HG03108 (cell line): ENCODE data around the gene ACACB.

Source experiments
- ATAC-seq: cut with Tn5 transposase; IDR thresholded peaks from one replicate; pipeline ENCODE4 v1.9.1; 2021; ENCODE audit warnings: moderate library complexity; ENCODE audit not compliant: unreplicated experiment

ACACB gene

DNA sequence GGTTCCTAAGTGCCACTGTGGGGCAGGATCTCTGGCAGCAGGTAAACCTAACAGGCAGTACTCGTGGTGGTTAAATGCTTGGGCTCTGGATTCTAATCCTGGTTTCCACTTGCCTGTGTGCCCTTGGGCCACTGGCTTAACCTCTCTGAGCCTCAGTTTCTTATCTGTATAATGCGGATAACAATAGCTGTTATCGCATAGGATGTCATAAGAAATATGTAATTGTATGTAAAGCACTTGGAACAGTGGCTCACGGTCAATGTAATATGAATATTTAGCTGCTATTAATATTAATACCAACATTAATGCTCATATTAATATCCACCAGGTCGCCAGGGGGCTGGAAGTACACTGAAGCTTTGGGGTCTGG lies 175.9 kb downstream of the ACACB start:
- ATAC-seq, result no peak

- no peak for ATAC-seq
Measured at GRCh38 chr12:109293106-109293505, 176.7 kb downstream of the ACACB start.

- no peak for ATAC-seq
Measured at GRCh38 chr12:109294286-109294796, 178.0 kb downstream of the ACACB start.

- ATAC-seq, result no peak
Measured at GRCh38 chr12:109295764-109296425, 179.5 kb downstream of the ACACB start.

DNA sequence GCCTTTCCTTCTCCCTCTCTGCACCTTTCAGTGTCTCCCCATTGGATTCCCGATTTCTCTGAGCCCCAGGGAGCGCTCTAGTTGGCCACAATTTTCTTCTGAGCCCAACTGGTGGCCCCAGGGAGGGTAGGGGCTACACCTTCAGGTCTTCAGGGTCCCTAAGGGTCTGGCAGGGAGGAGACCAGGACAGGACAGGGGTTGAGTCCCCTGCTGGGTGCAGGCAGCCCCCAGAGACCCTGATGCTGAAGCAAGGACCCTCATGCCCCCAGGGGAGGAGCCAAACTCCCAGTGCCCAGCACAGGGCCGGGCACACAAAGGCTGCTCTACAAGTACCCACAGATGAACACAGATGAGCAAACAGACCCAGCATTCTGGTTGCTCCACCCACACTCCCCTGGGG lies 180.0 kb downstream of the ACACB start:
- no peak for ATAC-seq

DNA sequence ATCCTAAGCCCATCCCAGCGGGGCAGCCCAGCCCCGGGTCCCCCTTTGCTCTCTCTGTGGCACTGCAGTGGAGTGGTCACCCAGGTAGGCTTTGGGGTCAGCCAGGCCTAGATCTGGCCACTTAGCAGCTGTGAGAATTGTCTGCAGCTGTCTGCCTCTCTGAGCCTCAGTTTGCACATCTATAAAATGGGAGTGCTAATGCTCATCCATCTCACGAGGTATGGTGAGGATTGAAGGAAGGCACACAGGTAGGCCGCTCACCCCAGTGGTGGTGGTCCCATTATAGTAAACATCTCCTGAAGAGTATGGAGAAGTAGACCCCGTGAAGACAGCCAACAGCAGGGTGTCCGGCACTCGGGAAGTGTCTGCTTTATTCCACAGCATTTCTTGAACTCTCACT lies 183.5 kb downstream of the ACACB start:
- no peak for ATAC-seq

- no peak for ATAC-seq
Measured at GRCh38 chr12:109301643-109302168, 185.3 kb downstream of the ACACB start.

GRCh38 chr12:109302358-109302757 lies 186.0 kb downstream of the ACACB start:
- ATAC-seq, result no peak

GRCh38 chr12:109302770-109303169 lies 186.4 kb downstream of the ACACB start:
- ATAC-seq, result no peak

DNA sequence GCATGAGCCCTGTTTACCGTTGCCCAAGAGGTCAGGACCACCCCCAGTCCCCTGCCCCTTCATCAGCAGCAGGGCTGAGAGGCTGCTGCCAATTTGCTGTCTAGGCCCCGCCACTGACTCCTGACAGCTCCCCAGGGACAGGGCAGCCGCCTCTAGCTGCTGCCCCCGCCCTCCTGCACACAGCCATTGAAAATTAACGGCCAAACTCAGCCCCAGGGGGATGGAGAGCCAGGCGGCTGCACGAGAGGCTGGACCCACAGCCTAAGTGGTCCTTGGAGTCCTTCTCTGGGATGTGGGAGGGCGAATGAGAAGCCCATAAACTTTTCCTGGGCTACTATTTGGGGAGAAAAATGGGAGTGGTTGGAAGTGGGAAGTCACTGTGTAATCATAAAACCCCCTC lies 188.1 kb downstream of the ACACB start:
- no peak for ATAC-seq

DNA sequence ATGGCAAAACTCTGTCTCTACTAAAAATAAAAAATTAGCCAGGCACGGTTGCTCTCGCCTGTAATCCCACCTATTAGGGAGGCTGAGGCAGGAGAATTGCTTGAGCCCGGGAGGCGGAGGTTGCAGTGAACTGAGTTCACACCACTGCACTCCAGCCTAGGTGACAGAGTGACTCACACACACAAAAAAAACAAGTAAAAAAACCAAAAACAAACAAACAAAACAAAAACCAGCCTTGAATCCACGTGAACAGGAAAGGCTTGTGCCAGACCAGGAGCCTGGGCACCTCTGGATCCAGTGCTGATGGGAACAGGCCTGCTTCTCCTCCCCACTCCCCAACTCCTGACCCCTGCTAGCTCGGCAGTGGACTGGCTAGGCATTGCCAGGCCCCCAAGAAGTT lies 189.2 kb downstream of the ACACB start:
- no peak for ATAC-seq

- no peak for ATAC-seq
Measured at GRCh38 chr12:109307051-109307450, 190.7 kb downstream of the ACACB start.

DNA sequence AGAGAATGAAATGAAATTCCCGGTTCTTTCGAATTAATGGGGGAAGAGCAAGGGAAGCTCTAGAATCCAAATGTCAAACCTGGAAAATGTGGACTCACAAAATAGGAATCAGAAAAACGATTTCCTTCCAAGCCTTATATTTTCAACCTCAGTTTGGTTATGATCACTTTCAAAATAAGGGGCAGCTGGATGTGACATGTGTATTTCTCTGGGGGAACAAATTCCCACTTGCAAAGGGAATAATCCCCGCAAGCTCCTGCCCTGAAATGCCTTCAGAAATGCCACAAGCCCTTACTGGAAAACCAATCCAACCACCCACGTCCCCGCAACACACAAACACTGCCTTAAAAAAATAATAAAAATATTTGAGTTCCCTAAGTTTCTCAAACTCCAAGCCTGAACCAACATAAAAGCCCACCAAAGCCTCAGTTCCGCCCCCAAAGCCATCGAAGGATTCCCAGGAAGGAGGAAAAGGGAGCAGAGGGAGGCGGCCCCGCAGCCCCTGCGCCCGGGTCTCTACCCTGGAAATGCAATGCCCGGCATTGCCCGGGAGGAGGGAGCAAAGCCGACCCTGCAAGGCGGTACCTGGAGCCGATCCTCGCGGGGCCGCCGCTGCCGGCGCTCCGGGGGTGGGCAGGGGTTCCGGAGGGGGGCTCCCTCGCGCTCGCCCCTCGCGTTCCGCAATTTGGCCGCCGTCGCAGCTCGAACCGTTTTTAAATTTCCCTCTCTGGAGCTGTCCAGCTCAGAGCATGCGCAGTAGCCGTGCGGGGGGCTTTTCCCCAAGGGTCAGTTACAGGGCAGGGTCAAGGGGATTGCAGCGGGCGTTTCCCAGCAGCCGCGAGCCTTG lies 192.4 kb downstream of the ACACB start, which contains the start of gene FOXN4:
FOXN4 (minus strand) TSS at position 751 of the 847 bp plus-strand sequence. CDS start 963 bp downstream, outside the sequence.
- ATAC-seq, result no peak

GRCh38 chr12:109309381-109310246 lies 193.2 kb downstream of the ACACB start:
- ATAC-seq, result no peak

DNA sequence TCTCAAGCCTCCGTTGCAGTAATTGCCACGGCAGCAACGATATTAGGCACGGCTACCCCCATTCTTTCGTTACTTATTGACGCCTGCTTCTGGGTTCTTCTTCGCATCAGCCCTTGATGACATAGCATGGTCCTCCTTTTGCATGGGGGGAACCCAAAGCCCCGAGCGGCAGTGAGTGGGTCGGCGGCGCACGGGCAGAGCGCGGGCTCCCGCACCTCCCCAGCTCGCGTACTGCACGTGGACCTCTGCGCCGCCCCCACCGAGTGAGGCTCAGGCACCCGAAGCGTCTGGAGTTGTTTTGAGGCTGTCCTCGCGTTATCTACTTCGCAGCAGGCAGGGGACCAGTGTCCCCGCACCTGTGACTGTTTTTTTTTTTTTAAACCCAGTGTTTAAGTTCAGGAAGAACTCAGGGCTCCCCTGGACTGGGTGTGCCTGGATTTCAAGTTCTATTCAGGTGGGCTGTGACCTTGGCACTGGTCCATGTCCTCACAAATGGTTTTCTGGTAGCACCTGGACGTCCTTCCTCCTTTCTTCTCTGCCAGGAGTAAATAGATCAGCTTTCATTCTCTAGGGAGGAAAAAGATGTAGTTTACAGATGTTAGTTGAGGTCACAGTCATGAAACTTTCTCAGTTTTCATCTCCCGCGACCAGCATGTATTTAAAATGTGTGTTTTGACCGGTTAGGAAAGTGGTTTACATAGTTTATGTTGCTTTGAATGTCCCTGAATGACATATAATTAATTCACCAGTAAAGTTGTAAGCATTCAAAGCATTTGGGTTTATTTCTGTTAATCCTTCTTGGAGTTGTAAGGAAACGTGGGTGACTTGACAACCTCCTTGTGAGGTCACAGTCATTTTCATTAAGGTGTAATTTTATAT lies 194.1 kb downstream of the ACACB start:
- ATAC-seq, result no peak
